ENCODE data around the gene PIK3CD.
"Not testable (repeated sequence)": the region's sequence is repeated elsewhere in the genome, so short reads cannot be mapped to it uniquely, and the experiment has no call there.

Gene PIK3CD

GRCh38 chr1:9731561-9731960, 80.0 kb downstream of the PIK3CD start:
- in situ Hi-C loops (cut with MboI; ENCODE audit: low sequenced_read_pairs), result no loop called here

- in situ Hi-C loops (cut with MboI; ENCODE audit: low sequenced_read_pairs), result no loop called here
Observed at GRCh38 chr1:9732123-9732971, 80.8 kb downstream of the PIK3CD start.

GRCh38 chr1:9733160-9733789, 81.7 kb downstream of the PIK3CD start:
- in situ Hi-C loops (cut with MboI; ENCODE audit: low sequenced_read_pairs), result no loop called here

- in situ Hi-C loops (cut with MboI; ENCODE audit: low sequenced_read_pairs), result no loop called here
Observed at GRCh38 chr1:9735800-9736199, 84.3 kb downstream of the PIK3CD start.

GRCh38 chr1:9736241-9736640, 84.7 kb downstream of the PIK3CD start:
- in situ Hi-C loops (cut with MboI; ENCODE audit: low sequenced_read_pairs), result no loop called here

GRCh38 chr1:9737057-9737456, 85.5 kb downstream of the PIK3CD start:
- in situ Hi-C loops (cut with MboI; ENCODE audit: low sequenced_read_pairs), result no loop called here

- in situ Hi-C loops (cut with MboI; ENCODE audit: low sequenced_read_pairs), result no loop called here
Observed at GRCh38 chr1:9737671-9738070, 86.1 kb downstream of the PIK3CD start.

- in situ Hi-C loops (cut with MboI; ENCODE audit: low sequenced_read_pairs), result no loop called here
Observed at GRCh38 chr1:9744106-9744799, 92.7 kb downstream of the PIK3CD start.

- in situ Hi-C loops (cut with MboI; ENCODE audit: low sequenced_read_pairs), result no loop called here
Observed at GRCh38 chr1:9746211-9746610, 94.7 kb downstream of the PIK3CD start.

GRCh38 chr1:9746651-9747050, 95.1 kb downstream of the PIK3CD start:
- in situ Hi-C loops (cut with MboI; ENCODE audit: low sequenced_read_pairs), result no loop called here

- in situ Hi-C loops (cut with MboI; ENCODE audit: low sequenced_read_pairs), result not testable (repeated sequence)
Observed at GRCh38 chr1:9748391-9748790, 96.9 kb downstream of the PIK3CD start.

GRCh38 chr1:9749361-9749760, 97.8 kb downstream of the PIK3CD start:
- in situ Hi-C loops (cut with MboI; ENCODE audit: low sequenced_read_pairs), result no loop called here

- in situ Hi-C loops (cut with MboI; ENCODE audit: low sequenced_read_pairs), result no loop called here
Observed at GRCh38 chr1:9751971-9752370, 100.4 kb downstream of the PIK3CD start.

- in situ Hi-C loops (cut with MboI; ENCODE audit: low sequenced_read_pairs), result no loop called here
Observed at GRCh38 chr1:9753121-9753531, 101.6 kb downstream of the PIK3CD start.

- in situ Hi-C loops (cut with MboI; ENCODE audit: low sequenced_read_pairs), result no loop called here
Observed at GRCh38 chr1:9755441-9755995, 104.0 kb downstream of the PIK3CD start.

GRCh38 chr1:9758559-9759121, 107.1 kb downstream of the PIK3CD start:
- in situ Hi-C loops (cut with MboI; ENCODE audit: low sequenced_read_pairs), result no loop called here

- in situ Hi-C loops (cut with MboI; ENCODE audit: low sequenced_read_pairs), result no loop called here
Observed at GRCh38 chr1:9759939-9760338, 108.4 kb downstream of the PIK3CD start.

- in situ Hi-C loops (cut with MboI; ENCODE audit: low sequenced_read_pairs), result no loop called here
Observed at GRCh38 chr1:9760824-9761223, 109.3 kb downstream of the PIK3CD start.

- in situ Hi-C loops (cut with MboI; ENCODE audit: low sequenced_read_pairs), result no loop called here
Observed at GRCh38 chr1:9761855-9762254, 110.3 kb downstream of the PIK3CD start.

- in situ Hi-C loops (cut with MboI; ENCODE audit: low sequenced_read_pairs), result not testable (repeated sequence)
Observed at GRCh38 chr1:9762446-9762845, 110.9 kb downstream of the PIK3CD start.

- in situ Hi-C loops (cut with MboI; ENCODE audit: low sequenced_read_pairs), result no loop called here
Observed at GRCh38 chr1:9763914-9764313, 112.4 kb downstream of the PIK3CD start.
